ENCODE results near the gene MYO1D. TPM values are rescaled to one million over a fixed set of nuclear protein-coding genes. Genes with fewer than 3 reads are reported as not detected.

Gene MYO1D
- total and polyA plus RNA-seq, 7 donors = 6.2 to 184 (median 21.6) TPM

- DNase-seq = no peak
- 81 to 96% methylated on average over 7 of the region's 7 CpGs for WGBS, 2 donors
These were observed 36.7 kb upstream of the MYO1D start for GRCh38 chr17:32913593-32913992.

GRCh38 chr17:32912218-32912897 lies 35.4 kb upstream of the MYO1D start:
- peak overlapping the region in 2 of 4 donors; percentile 24 to 35 for H3K4me3 ChIP-seq
- 6 to 44% methylated on average over 10 of the region's 10 CpGs for WGBS, 2 donors
- H3K36me3 ChIP-seq = no peaks in the 10 kb centered on the region
- no peak for TF ChIP-seq EP300 (IDR thresholded peaks at IDR 0.05)
- TF ChIP-seq POLR2AphosphoS5 (IDR thresholded peaks at IDR 0.05) = peak in 1 of 4 donors; percentile 47
- no peak for TF ChIP-seq CTCF (IDR thresholded peaks at IDR 0.05)
- peak in 1 of 2 donors; percentile 7 for TF ChIP-seq POLR2A (IDR thresholded peaks at IDR 0.05)
- peak; percentile 83 for DNase-seq
- no peaks in the 10 kb centered on the region for H3K27me3 ChIP-seq
- no peaks in the 10 kb centered on the region for H3K9me3 ChIP-seq
- intact Hi-C loops (cut with DNase I) = no loop called here
- peaks cover 0 to 14% (median 9%) of the 10 kb centered on the region in 4 donors for H3K4me1 ChIP-seq
- peak overlapping the region; percentile 17 to 74 (median 52) for H3K27ac ChIP-seq

More at GRCh38 chr17:32913593-32913992, 36.7 kb upstream of the MYO1D start:
- H3K36me3 ChIP-seq = no peaks in the 10 kb centered on the region
- no peak for TF ChIP-seq EP300 (IDR thresholded peaks at IDR 0.05)
- no peak for TF ChIP-seq POLR2A (IDR thresholded peaks at IDR 0.05)
- TF ChIP-seq POLR2AphosphoS5 (IDR thresholded peaks at IDR 0.05) = no peak
- no peak for TF ChIP-seq CTCF (IDR thresholded peaks at IDR 0.05)
- H3K4me3 ChIP-seq = no peak overlapping the region
- intact Hi-C loops (cut with DNase I) = no loop called here
- H3K4me1 ChIP-seq = peaks cover 0 to 14% (median 9%) of the 10 kb centered on the region in 4 donors
- no peak overlapping the region for H3K27ac ChIP-seq
- H3K27me3 ChIP-seq = no peaks in the 10 kb centered on the region
- no peaks in the 10 kb centered on the region for H3K9me3 ChIP-seq

- H3K4me1 ChIP-seq = peaks cover 0 to 14% (median 9%) of the 10 kb centered on the region in 4 donors
- WGBS, 2 donors = 17 to 76% methylated on average over 3 of the region's 3 CpGs
- TF ChIP-seq EP300 (IDR thresholded peaks at IDR 0.05) = no peak
- no peak for TF ChIP-seq POLR2A (IDR thresholded peaks at IDR 0.05)
- TF ChIP-seq CTCF (IDR thresholded peaks at IDR 0.05) = no peak
- no peak for TF ChIP-seq POLR2AphosphoS5 (IDR thresholded peaks at IDR 0.05)
- H3K36me3 ChIP-seq = no peaks in the 10 kb centered on the region
- intact Hi-C loops (cut with DNase I) = no loop called here
- no peak overlapping the region for H3K4me3 ChIP-seq
- H3K9me3 ChIP-seq = no peaks in the 10 kb centered on the region
- no peak overlapping the region for H3K27ac ChIP-seq
- H3K27me3 ChIP-seq = no peaks in the 10 kb centered on the region
- no peak for DNase-seq
These were observed 33.8 kb upstream of the MYO1D start for GRCh38 chr17:32910769-32911168.

GRCh38 chr17:32909787-32910369 lies 33.0 kb upstream of the MYO1D start:
- peak; percentile 79 for DNase-seq
- Histone ChIP-seq H3K4me3 (no peak overlapping the region), H3K27ac (no peak overlapping the region), H3K9me3 (no peaks in the 10 kb centered on the region), H3K36me3 (no peaks in the 10 kb centered on the region), H3K27me3 (no peaks in the 10 kb centered on the region), H3K4me1 (peaks cover 0 to 14% (median 9%) of the 10 kb centered on the region in 4 donors)
- TF ChIP-seq POLR2AphosphoS5 (IDR thresholded peaks at IDR 0.05) (no peak), POLR2A (IDR thresholded peaks at IDR 0.05) (no peak), CTCF (IDR thresholded peaks at IDR 0.05) (peak; percentile 52 to 73 (median 58)), EP300 (IDR thresholded peaks at IDR 0.05) (no peak)
- intact Hi-C loops (cut with DNase I) = no loop called here
- 29 to 35% methylated on average over 4 of the region's 4 CpGs for WGBS, 2 donors
